OCI-LY7 (cell line): ENCODE results near the gene USH2A. TPM values are rescaled to one million over a fixed set of nuclear protein-coding genes. Genes with fewer than 3 reads are reported as not detected.

Source experiments
- BruUV-seq: library from RNA; stranded (reverse); fragments of 400-500 nt; replicated peaks from 2 replicates; lab custom pipeline; 2021; lab: Mats Ljungman, UMichigan
- CTCF ChIA-PET: fragments of 300-600 bp; sonication (Branson Sonifier 250); formaldehyde crosslinking; loops from one replicate; lab custom pipeline; 2022; ENCODE audit warnings: antibody characterized with exemption; ENCODE audit not compliant: unreplicated experiment; lab: Charles Lee
- POLR2A ChIA-PET: fragments of 300-600 bp; sonication (Branson Sonifier 250); formaldehyde crosslinking; loops from one replicate; lab custom pipeline; 2022; ENCODE audit warnings: antibody characterized with exemption; lab: Charles Lee
- DNase-seq: peaks from one replicate; pipeline ENCODE4 v3.0.0-alpha.2; 2015; ENCODE audit warnings: low spot score
- H2AFZ ChIP-seq: fragments of 200-600 bp; sonication (generic), shearing (Covaris generic); 2 replicates; pipeline ENCODE4 v1.6.1; 2014; ENCODE audit warnings: mild to moderate bottlenecking, antibody characterized with exemption, low read length, moderate library complexity
- H3K27ac ChIP-seq: fragments of 200-600 bp; sonication (generic); 2 replicates; pipeline ENCODE4 v1.5.1; 2014; ENCODE audit warnings: mixed run types, low read depth, mild to moderate bottlenecking, moderate library complexity, low read length, inconsistent platforms; ENCODE audit not compliant: poor library complexity, severe bottlenecking
- H3K36me3 ChIP-seq: fragments of 200-600 bp; sonication (generic); 2 replicates; pipeline ENCODE4 v1.6.1; 2014; ENCODE audit warnings: mild to moderate bottlenecking, antibody characterized with exemption, low read length, moderate library complexity, mixed read lengths; ENCODE audit not compliant: insufficient read depth
- H3K4me1 ChIP-seq: fragments of 200-600 bp; sonication (generic); 2 replicates; pipeline ENCODE4 v1.5.1; 2014; ENCODE audit warnings: mild to moderate bottlenecking, low read length; ENCODE audit not compliant: insufficient read depth, poor library complexity, severe bottlenecking
- H3K4me2 ChIP-seq: fragments of 200-600 bp; sonication (generic); 2 replicates; pipeline ENCODE4 v1.6.1; 2014; ENCODE audit warnings: mild to moderate bottlenecking, low read length
- H3K4me3 ChIP-seq: fragments of 200-600 bp; sonication (generic); 2 replicates; pipeline ENCODE4 v1.5.1; 2014; ENCODE audit warnings: mild to moderate bottlenecking, low read depth, low read length; ENCODE audit not compliant: poor library complexity, severe bottlenecking
- H3K79me2 ChIP-seq: fragments of 200-600 bp; sonication (generic); 2 replicates; pipeline ENCODE4 v1.6.1; 2016; ENCODE audit warnings: low read depth, mild to moderate bottlenecking, low read length, moderate library complexity, mixed read lengths; ENCODE audit not compliant: insufficient read depth
- H3K9me2 ChIP-seq: fragments of 200-600 bp; sonication (generic); 2 replicates; pipeline ENCODE4 v1.6.1; 2016; ENCODE audit warnings: mild to moderate bottlenecking, low read length, mixed read lengths; ENCODE audit not compliant: insufficient read depth
- H3K9me3 ChIP-seq: fragments of 200-600 bp; sonication (generic); 2 replicates; pipeline ENCODE4 v1.6.1; 2014; ENCODE audit warnings: mild to moderate bottlenecking, mixed run types, low read length, mixed read lengths
- H4K20me1 ChIP-seq: fragments of 200-600 bp; sonication (generic); 2 replicates; pipeline ENCODE4 v1.6.1; 2014; ENCODE audit warnings: mild to moderate bottlenecking, antibody characterized with exemption, low read length, moderate library complexity, mixed read lengths; ENCODE audit not compliant: insufficient read depth
- CTCF ChIP-seq: fragments of 200-600 bp; sonication (generic); conservative IDR thresholded peaks from 2 replicates; pipeline ENCODE4 v1.5.1; 2014; ENCODE audit warnings: mild to moderate bottlenecking, antibody characterized with exemption, low read length, moderate library complexity, mixed read lengths
- EZH2phosphoT487 ChIP-seq: fragments of 200-600 bp; sonication (generic); IDR thresholded peaks from 2 replicates; pipeline ENCODE4 v1.6.1; 2018; ENCODE audit warnings: low read depth, borderline replicate concordance, mild to moderate bottlenecking, mixed run types, antibody characterized with exemption, low read length, moderate library complexity, mixed read lengths
- intact Hi-C: fragments of 100-400 bp; cut with micrococcal nuclease; formaldehyde crosslinking; loops from one replicate; pipeline ENCODE4 v1.10.0; 2022; ENCODE audit not compliant: unreplicated experiment
- total RNA-seq, 2 experiments: library from RNA; depleted of rRNA in 1 of 2; stranded (reverse); fragments of >200 nt in 1 of 2; shearing (Covaris generic) in 1 of 2; gene quantifications; 2 replicates each; pipeline ENCODE4 v1.2.3, GENCODE V29; 2014 to 2022

The USH2A gene
- total RNA-seq, 2 experiments from 2014 or later, result not detected

- Histone ChIP-seq H3K27ac (no peak overlapping the region), H2AFZ (no peak overlapping the region), H3K4me1 (no peaks in the 10 kb centered on the region), H3K9me3 (no peaks in the 10 kb centered on the region), H4K20me1 (no peaks in the 10 kb centered on the region), H3K4me3 (no peak overlapping the region), H3K36me3 (no peaks in the 10 kb centered on the region), H3K4me2 (no peak overlapping the region), H3K79me2 (no peaks in the 10 kb centered on the region), H3K9me2 (no peaks in the 10 kb centered on the region)
- POLR2A ChIA-PET, result interaction anchor here (0.7 kb wide), 1 partner anchor 201 kb away, joined by 3 read pairs; no protein-coding TSS in a partner anchor
- no TSS peak for BruUV-seq
- TF ChIP-seq EZH2phosphoT487 (no peak), CTCF (no peak)
- CTCF ChIA-PET, result no interaction called here
- intact Hi-C loops, result no loop called here
- DNase-seq, result no peak
Measured at GRCh38 chr1:215835951-215836350, 587.3 kb downstream of the USH2A start.

- no peaks in the 10 kb centered on the region for H3K4me1 ChIP-seq
- POLR2A ChIA-PET, result no interaction called here
- CTCF ChIA-PET, result no interaction called here
- BruUV-seq, result no TSS peak
- intact Hi-C loops, result no loop called here
- H3K36me3 ChIP-seq, result no peaks in the 10 kb centered on the region
- no peaks in the 10 kb centered on the region for H3K9me2 ChIP-seq
- no peak overlapping the region for H3K27ac ChIP-seq
- H3K9me3 ChIP-seq, result no peaks in the 10 kb centered on the region
- H4K20me1 ChIP-seq, result no peaks in the 10 kb centered on the region
- DNase-seq, result no peak
- H3K4me3 ChIP-seq, result no peak overlapping the region
- TF ChIP-seq CTCF, result no peak
- TF ChIP-seq EZH2phosphoT487, result no peak
- no peaks in the 10 kb centered on the region for H3K79me2 ChIP-seq
- no peak overlapping the region for H3K4me2 ChIP-seq
- no peak overlapping the region for H2AFZ ChIP-seq
Measured at GRCh38 chr1:215833941-215834729, 589.1 kb downstream of the USH2A start.

GRCh38 chr1:215830226-215830810, 592.9 kb downstream of the USH2A start:
- Histone ChIP-seq H3K79me2 (no peaks in the 10 kb centered on the region), H3K4me2 (no peak overlapping the region), H4K20me1 (no peaks in the 10 kb centered on the region), H3K9me2 (no peaks in the 10 kb centered on the region), H3K4me3 (no peak overlapping the region), H3K4me1 (no peaks in the 10 kb centered on the region), H3K27ac (no peak overlapping the region), H3K36me3 (no peaks in the 10 kb centered on the region), H3K9me3 (no peaks in the 10 kb centered on the region), H2AFZ (no peak overlapping the region)
- no TSS peak for BruUV-seq
- no peak for DNase-seq
- ChIA-PET CTCF (no interaction called here), POLR2A (no interaction called here)
- TF ChIP-seq CTCF, result no peak
- no peak for TF ChIP-seq EZH2phosphoT487
- intact Hi-C loops, result no loop called here
